ENCODE results near the gene ASXL2.
A peak's percentile ranks its signal among the peaks of the same experiment; 100 is the strongest.

ASXL2 gene

GRCh38 chr2:25855065-25855464 is 23.2 kb downstream of the ASXL2 start:
- TF ChIP-seq TEAD4 (IDR thresholded peaks at IDR 0.05) (no peak), NFIC (IDR thresholded peaks at IDR 0.05) (no peak), CEBPB (IDR thresholded peaks at IDR 0.05) (no peak), FOXM1 (IDR thresholded peaks at IDR 0.05; ENCODE audit: borderline replicate concordance, low read depth) (no peak), TAF1 (IDR thresholded peaks at IDR 0.05; ENCODE audit: low read depth) (no peak), RAD21 (IDR thresholded peaks at IDR 0.05; ENCODE audit: low read depth) (no peak), TCF12 (IDR thresholded peaks at IDR 0.05; ENCODE audit: low read depth) (no peak), ZBTB7A (IDR thresholded peaks at IDR 0.05; ENCODE audit: low read depth) (no peak), YY1 (IDR thresholded peaks at IDR 0.05; ENCODE audit: low read depth) (no peak), EP300 (IDR thresholded peaks at IDR 0.05; ENCODE audit: borderline replicate concordance) (no peak), EGR1 (IDR thresholded peaks at IDR 0.05) (no peak), MAX (IDR thresholded peaks at IDR 0.05) (no peak), REST (IDR thresholded peaks at IDR 0.05; ENCODE audit: low read depth) (no peak)

GRCh38 chr2:25854613-25855012 is 23.7 kb downstream of the ASXL2 start:
- TF ChIP-seq REST (IDR thresholded peaks at IDR 0.05; ENCODE audit: low read depth) (no peak), RAD21 (IDR thresholded peaks at IDR 0.05; ENCODE audit: low read depth) (no peak), ZBTB7A (IDR thresholded peaks at IDR 0.05; ENCODE audit: low read depth) (no peak)

- TF ChIP-seq USF1 (IDR thresholded peaks at IDR 0.05) (no peak), CREB1 (IDR thresholded peaks at IDR 0.05; ENCODE audit: low read depth) (no peak), NFIC (IDR thresholded peaks at IDR 0.05) (no peak), YY1 (IDR thresholded peaks at IDR 0.05; ENCODE audit: low read depth) (no peak), TAF1 (IDR thresholded peaks at IDR 0.05; ENCODE audit: low read depth) (no peak), CEBPB (IDR thresholded peaks at IDR 0.05) (no peak), EGR1 (IDR thresholded peaks at IDR 0.05) (no peak), RAD21 (IDR thresholded peaks at IDR 0.05; ENCODE audit: low read depth) (no peak), TEAD4 (IDR thresholded peaks at IDR 0.05) (no peak), REST (IDR thresholded peaks at IDR 0.05; ENCODE audit: low read depth) (no peak), FOXM1 (IDR thresholded peaks at IDR 0.05; ENCODE audit: borderline replicate concordance, low read depth) (no peak), MAX (IDR thresholded peaks at IDR 0.05) (no peak), ZBTB7A (IDR thresholded peaks at IDR 0.05; ENCODE audit: low read depth) (no peak), TCF12 (IDR thresholded peaks at IDR 0.05; ENCODE audit: low read depth) (no peak), EP300 (IDR thresholded peaks at IDR 0.05; ENCODE audit: borderline replicate concordance) (no peak)
Measured at GRCh38 chr2:25853038-25853638, 25.1 kb downstream of the ASXL2 start.

GRCh38 chr2:25851740-25852503 is 26.4 kb downstream of the ASXL2 start:
- peak; percentile 54; the same call in 1 of the 2 replicates for TF ChIP-seq RAD21 (IDR thresholded peaks at IDR 0.05; ENCODE audit: low read depth)
- TF ChIP-seq EP300 (IDR thresholded peaks at IDR 0.05; ENCODE audit: borderline replicate concordance): no peak
